Neuron (in vitro differentiated cells): ENCODE results near the gene TMED5.

Experiments
- H2AFZ ChIP-seq: one replicate; pipeline ENCODE4 v1.6.1; 2013; ENCODE audit warnings: low read depth, mild to moderate bottlenecking, inconsistent platforms, low read length, moderate library complexity
- H3K27me3 ChIP-seq: one replicate; pipeline ENCODE4 v1.6.1; 2013; ENCODE audit warnings: low read length; ENCODE audit not compliant: insufficient read depth
- H3K36me3 ChIP-seq: one replicate; pipeline ENCODE4 v1.6.1; 2013; ENCODE audit warnings: low read length; ENCODE audit not compliant: insufficient read depth
- H3K4me1 ChIP-seq: one replicate; pipeline ENCODE4 v1.6.1; 2013; ENCODE audit warnings: low read length; ENCODE audit not compliant: insufficient read depth
- H3K4me3 ChIP-seq: 2 replicates; pipeline ENCODE4 v1.5.1; 2013; ENCODE audit warnings: mild to moderate bottlenecking, low read length, moderate library complexity
- H3K9me3 ChIP-seq: one replicate; pipeline ENCODE4 v1.6.1; 2013; ENCODE audit warnings: low read length

TMED5 gene

GRCh38 chr1:93132638-93133037 lies 47.6 kb downstream of the TMED5 start:
- peaks cover 79% of the 10 kb centered on the region for H3K36me3 ChIP-seq
- no peaks in the 10 kb centered on the region for H3K4me1 ChIP-seq
- H3K9me3 ChIP-seq: no peaks in the 10 kb centered on the region
- H3K27me3 ChIP-seq: no peaks in the 10 kb centered on the region
- H3K4me3 ChIP-seq: no peak overlapping the region
- no peak overlapping the region for H2AFZ ChIP-seq

GRCh38 chr1:93129507-93130099 lies 50.6 kb downstream of the TMED5 start:
- Histone ChIP-seq H3K36me3 (peaks cover 75% of the 10 kb centered on the region), H3K4me3 (no peak overlapping the region), H3K9me3 (no peaks in the 10 kb centered on the region), H3K27me3 (no peaks in the 10 kb centered on the region), H3K4me1 (no peaks in the 10 kb centered on the region), H2AFZ (no peak overlapping the region)

GRCh38 chr1:93124556-93125355 lies 55.5 kb downstream of the TMED5 start:
- Histone ChIP-seq H3K36me3 (peaks cover 64% of the 10 kb centered on the region), H2AFZ (no peak overlapping the region), H3K4me3 (no peak overlapping the region), H3K4me1 (no peaks in the 10 kb centered on the region), H3K27me3 (no peaks in the 10 kb centered on the region), H3K9me3 (no peaks in the 10 kb centered on the region)

GRCh38 chr1:93123201-93123783 lies 56.9 kb downstream of the TMED5 start:
- H3K4me3 ChIP-seq: no peak overlapping the region
- H3K9me3 ChIP-seq: no peaks in the 10 kb centered on the region
- H3K27me3 ChIP-seq: no peaks in the 10 kb centered on the region
- peaks cover 65% of the 10 kb centered on the region for H3K36me3 ChIP-seq
- no peak overlapping the region for H2AFZ ChIP-seq
- no peaks in the 10 kb centered on the region for H3K4me1 ChIP-seq

- Histone ChIP-seq H3K27me3 (no peaks in the 10 kb centered on the region), H3K9me3 (no peaks in the 10 kb centered on the region), H3K36me3 (peaks cover 71% of the 10 kb centered on the region), H2AFZ (no peak overlapping the region), H3K4me3 (no peak overlapping the region), H3K4me1 (no peaks in the 10 kb centered on the region)
Measured at GRCh38 chr1:93120614-93121013, 59.6 kb downstream of the TMED5 start.

- Histone ChIP-seq H3K4me1 (no peaks in the 10 kb centered on the region), H3K9me3 (no peaks in the 10 kb centered on the region), H2AFZ (no peak overlapping the region), H3K36me3 (peaks cover 63% of the 10 kb centered on the region), H3K27me3 (no peaks in the 10 kb centered on the region), H3K4me3 (no peak overlapping the region)
Measured at GRCh38 chr1:93114391-93114790, 65.8 kb downstream of the TMED5 start.

GRCh38 chr1:93113127-93113526 lies 67.1 kb downstream of the TMED5 start:
- Histone ChIP-seq H3K27me3 (no peaks in the 10 kb centered on the region), H3K9me3 (peaks cover 5% of the 10 kb centered on the region), H3K4me1 (no peaks in the 10 kb centered on the region), H3K4me3 (no peak overlapping the region), H2AFZ (no peak overlapping the region), H3K36me3 (peaks cover 58% of the 10 kb centered on the region)

- H3K4me3 ChIP-seq: no peak overlapping the region
- H3K27me3 ChIP-seq: no peaks in the 10 kb centered on the region
- H3K9me3 ChIP-seq: peaks cover 13% of the 10 kb centered on the region
- no peaks in the 10 kb centered on the region for H3K4me1 ChIP-seq
- peaks cover 44% of the 10 kb centered on the region for H3K36me3 ChIP-seq
- H2AFZ ChIP-seq: no peak overlapping the region
Measured at GRCh38 chr1:93111561-93111960, 68.7 kb downstream of the TMED5 start.

- Histone ChIP-seq H3K4me3 (no peak overlapping the region), H3K9me3 (peaks cover 13% of the 10 kb centered on the region), H3K4me1 (no peaks in the 10 kb centered on the region), H2AFZ (no peak overlapping the region), H3K27me3 (no peaks in the 10 kb centered on the region), H3K36me3 (peaks cover 39% of the 10 kb centered on the region)
Measured at GRCh38 chr1:93111065-93111464, 69.1 kb downstream of the TMED5 start.

GRCh38 chr1:93109578-93109977 lies 70.6 kb downstream of the TMED5 start:
- H3K9me3 ChIP-seq: peaks cover 15% of the 10 kb centered on the region
- H3K4me3 ChIP-seq: no peak overlapping the region
- H2AFZ ChIP-seq: no peak overlapping the region
- no peaks in the 10 kb centered on the region for H3K4me1 ChIP-seq
- H3K27me3 ChIP-seq: no peaks in the 10 kb centered on the region
- peaks cover 35% of the 10 kb centered on the region for H3K36me3 ChIP-seq

GRCh38 chr1:93108335-93108734 lies 71.9 kb downstream of the TMED5 start:
- H2AFZ ChIP-seq: no peak overlapping the region
- no peaks in the 10 kb centered on the region for H3K27me3 ChIP-seq
- no peak overlapping the region for H3K4me3 ChIP-seq
- H3K9me3 ChIP-seq: peaks cover 15% of the 10 kb centered on the region
- peaks cover 37% of the 10 kb centered on the region for H3K36me3 ChIP-seq
- no peaks in the 10 kb centered on the region for H3K4me1 ChIP-seq

GRCh38 chr1:93107395-93107794 lies 72.8 kb downstream of the TMED5 start:
- Histone ChIP-seq H3K9me3 (peaks cover 15% of the 10 kb centered on the region), H2AFZ (no peak overlapping the region), H3K36me3 (peaks cover 35% of the 10 kb centered on the region), H3K27me3 (no peaks in the 10 kb centered on the region), H3K4me1 (no peaks in the 10 kb centered on the region), H3K4me3 (no peak overlapping the region)

GRCh38 chr1:93106226-93106625 lies 74.0 kb downstream of the TMED5 start:
- no peak overlapping the region for H3K4me3 ChIP-seq
- no peaks in the 10 kb centered on the region for H3K27me3 ChIP-seq
- H2AFZ ChIP-seq: no peak overlapping the region
- no peaks in the 10 kb centered on the region for H3K4me1 ChIP-seq
- H3K9me3 ChIP-seq: peaks cover 15% of the 10 kb centered on the region
- peaks cover 29% of the 10 kb centered on the region for H3K36me3 ChIP-seq
